GM21526 (cell line): Measurements from ENCODE around the gene LPIN1.
"Not testable (repeated sequence)": the region's sequence is repeated elsewhere in the genome, so short reads cannot be mapped to it uniquely, and the experiment has no call there.

Experiments
- ATAC-seq: cut with Tn5 transposase; IDR thresholded peaks from one replicate; pipeline ENCODE4 v1.9.1; 2021; ENCODE audit warnings: moderate library complexity; ENCODE audit not compliant: unreplicated experiment, low FRiP score

The LPIN1 gene

GRCh38 chr2:11805920-11806319, 59.5 kb downstream of the LPIN1 start:
- ATAC-seq = no peak

- no peak for ATAC-seq
Observed at GRCh38 chr2:11807156-11808015, 61.0 kb downstream of the LPIN1 start.

GRCh38 chr2:11808016-11808400, 61.6 kb downstream of the LPIN1 start:
- ATAC-seq = no peak

- ATAC-seq = no peak
Observed at GRCh38 chr2:11809586-11810236, 63.3 kb downstream of the LPIN1 start.

- ATAC-seq = no peak
Observed at GRCh38 chr2:11810237-11810977, 64.0 kb downstream of the LPIN1 start.

- no peak for ATAC-seq
Observed at GRCh38 chr2:11811036-11811654, 64.7 kb downstream of the LPIN1 start.

GRCh38 chr2:11812466-11813248, 66.2 kb downstream of the LPIN1 start:
- ATAC-seq = no peak

GRCh38 chr2:11813345-11813744, 66.9 kb downstream of the LPIN1 start:
- ATAC-seq = not testable (repeated sequence)

GRCh38 chr2:11813951-11814350, 67.5 kb downstream of the LPIN1 start:
- ATAC-seq = no peak

- no peak for ATAC-seq
Observed at GRCh38 chr2:11814979-11815510, 68.6 kb downstream of the LPIN1 start.

GRCh38 chr2:11816935-11817334, 70.5 kb downstream of the LPIN1 start:
- ATAC-seq = not testable (repeated sequence)

- no peak for ATAC-seq
Observed at GRCh38 chr2:11819235-11819729, 72.8 kb downstream of the LPIN1 start.

GRCh38 chr2:11820650-11821049, 74.2 kb downstream of the LPIN1 start:
- ATAC-seq = no peak

- ATAC-seq = no peak
Observed at GRCh38 chr2:11821705-11822104, 75.3 kb downstream of the LPIN1 start.

- ATAC-seq = not testable (repeated sequence)
Observed at GRCh38 chr2:11822359-11822745, 75.9 kb downstream of the LPIN1 start.

GRCh38 chr2:11822746-11823451, 76.5 kb downstream of the LPIN1 start:
- no peak for ATAC-seq

- ATAC-seq = no peak
Observed at GRCh38 chr2:11824901-11825828, 78.7 kb downstream of the LPIN1 start.

GRCh38 chr2:11827547-11827946, 81.1 kb downstream of the LPIN1 start:
- no peak for ATAC-seq
